HTERT RPE-1 (cell line): Measurements from ENCODE around the gene TUBA3E.
"Not testable (repeated sequence)": the region's sequence is repeated elsewhere in the genome, so short reads cannot be mapped to it uniquely, and the experiment has no call there.

ENCODE experiments used
- in situ Hi-C: fragments of 300-500 bp; cut with MboI; formaldehyde crosslinking; loops from 4 replicates; pipeline ENCODE4 v1.14.3; 2020; ENCODE audit warnings: low sequenced_read_pairs

Gene TUBA3E

DNA sequence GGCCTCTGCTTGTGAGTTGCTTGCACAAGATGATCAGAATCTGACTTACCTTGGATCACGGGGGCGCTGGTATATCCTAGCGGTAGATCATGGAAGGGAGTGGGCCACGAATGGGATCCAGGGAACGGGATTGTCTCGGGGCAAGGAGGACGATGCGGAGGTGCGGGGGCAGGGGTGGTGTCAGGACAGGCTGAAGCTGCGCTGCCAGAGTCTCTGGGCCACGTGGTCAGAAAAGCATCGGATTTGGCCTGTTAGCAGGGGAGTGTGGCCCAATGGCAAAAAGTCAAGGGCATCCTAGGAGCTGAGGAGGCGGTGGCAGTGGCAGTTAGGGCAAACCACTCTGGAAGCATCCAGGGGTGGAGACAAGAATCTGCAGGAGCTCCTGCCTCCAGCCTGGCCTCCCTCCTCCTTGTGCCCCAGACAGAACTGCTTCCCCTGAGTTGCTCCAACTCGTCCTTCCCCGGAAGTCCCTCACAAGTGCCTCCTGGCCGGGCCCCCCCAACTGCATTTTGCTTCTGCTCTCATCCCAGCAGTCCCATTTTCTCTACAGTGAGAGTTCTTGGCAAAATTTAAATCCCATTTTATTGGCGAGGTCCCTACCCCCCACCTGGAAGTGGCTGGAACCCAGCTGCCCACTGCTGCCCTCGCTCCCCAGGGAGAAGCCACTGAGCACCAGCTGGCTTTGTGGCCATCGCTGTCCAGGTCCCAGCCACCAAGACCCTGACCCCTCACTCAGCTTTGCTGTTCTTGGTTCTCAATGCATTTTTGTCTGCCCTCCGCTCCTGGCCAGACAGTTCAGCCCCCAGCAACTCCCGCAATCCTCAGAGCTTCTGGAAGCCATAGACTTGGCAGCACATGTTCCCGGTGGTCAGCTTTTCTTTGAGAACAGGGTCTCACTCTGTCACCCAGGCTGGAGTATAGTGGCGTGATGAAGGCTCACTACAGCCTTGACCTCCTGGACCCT is 47.8 kb downstream of the TUBA3E start:
- in situ Hi-C loops, result no loop called here

DNA sequence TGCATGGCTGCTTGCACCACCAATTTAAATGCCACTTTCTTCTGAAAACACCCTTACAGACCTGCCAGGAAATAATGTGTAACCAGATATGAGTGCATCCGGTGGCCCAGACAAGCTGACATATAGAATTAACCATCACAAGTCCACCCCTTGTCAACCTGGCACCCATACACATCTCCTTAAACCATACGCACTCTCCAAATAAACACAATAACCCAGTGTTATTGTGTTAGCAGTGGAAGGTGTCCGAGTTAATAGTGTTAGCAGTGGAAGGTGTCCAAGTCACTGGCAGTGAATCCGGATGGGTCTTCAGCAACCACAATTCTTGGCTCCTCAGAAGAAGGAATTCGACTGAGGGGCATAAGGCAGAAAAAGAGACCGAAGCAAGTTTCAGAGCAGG is 49.7 kb downstream of the TUBA3E start:
- in situ Hi-C loops, result not testable (repeated sequence)

DNA sequence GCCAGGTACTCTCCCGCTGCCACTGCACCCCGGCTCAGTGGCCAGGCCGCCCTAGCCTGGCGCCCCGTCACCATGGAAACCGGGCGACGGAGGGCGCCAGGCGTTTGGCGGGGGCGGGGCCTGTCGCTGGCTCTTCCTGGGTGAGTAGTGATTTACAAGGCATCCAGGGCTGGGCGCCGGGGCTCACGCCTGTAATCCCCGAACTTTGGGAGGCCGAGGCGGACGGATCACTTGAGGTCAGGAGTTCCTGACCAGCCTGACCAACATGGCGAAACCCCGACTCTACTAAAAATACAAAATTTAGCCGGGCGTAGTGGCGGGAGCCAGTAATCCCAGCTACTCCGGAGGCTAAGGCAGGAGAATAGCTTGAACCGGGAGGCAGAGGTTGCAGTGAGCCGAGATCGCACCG is 53.2 kb downstream of the TUBA3E start, which contains the start of gene CCDC74B:
Gene CCDC74B (minus strand): TSS at position 107 of the 409 bp plus-strand sequence. CDS start 116 bp downstream, outside the sequence.
- in situ Hi-C loops, result not testable (repeated sequence)

DNA sequence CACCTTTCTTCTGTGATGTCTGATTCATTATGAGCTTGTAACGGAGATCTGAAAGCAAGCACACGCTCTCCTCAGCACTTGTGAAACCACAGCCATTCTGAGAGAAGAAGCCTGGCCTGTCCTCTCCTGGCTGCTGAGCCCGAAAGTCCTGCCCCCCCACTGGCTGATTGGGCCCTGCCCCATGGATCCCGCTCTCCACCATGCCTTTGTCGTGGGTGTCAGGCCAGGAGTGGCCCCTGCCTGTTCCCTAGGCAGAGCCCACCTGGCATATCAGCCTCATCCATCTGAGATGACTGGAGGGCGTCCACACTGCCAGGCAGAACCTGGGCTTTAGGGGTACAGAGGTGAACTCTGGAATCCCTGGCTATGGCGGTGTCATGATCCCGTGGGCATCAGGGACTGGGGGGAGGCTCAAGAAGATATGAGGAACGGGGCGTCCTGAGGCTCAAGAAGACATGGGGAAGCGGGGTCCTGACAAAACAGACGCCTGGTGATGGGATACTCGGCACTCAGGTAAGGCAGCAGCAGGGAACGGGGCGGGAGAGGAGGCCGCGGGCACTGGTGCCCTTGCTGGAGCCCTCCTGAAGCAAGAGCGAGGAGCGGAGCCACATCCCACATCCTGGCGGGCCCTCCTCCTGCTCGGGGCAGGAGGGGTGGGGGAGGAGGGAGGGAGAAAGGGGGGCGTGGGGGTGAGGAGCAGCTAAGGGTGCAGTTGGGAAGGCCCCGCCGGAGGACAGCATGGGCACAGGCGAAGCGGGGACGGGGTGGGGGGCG is 54.8 kb downstream of the TUBA3E start:
- in situ Hi-C loops, result not testable (repeated sequence)

DNA sequence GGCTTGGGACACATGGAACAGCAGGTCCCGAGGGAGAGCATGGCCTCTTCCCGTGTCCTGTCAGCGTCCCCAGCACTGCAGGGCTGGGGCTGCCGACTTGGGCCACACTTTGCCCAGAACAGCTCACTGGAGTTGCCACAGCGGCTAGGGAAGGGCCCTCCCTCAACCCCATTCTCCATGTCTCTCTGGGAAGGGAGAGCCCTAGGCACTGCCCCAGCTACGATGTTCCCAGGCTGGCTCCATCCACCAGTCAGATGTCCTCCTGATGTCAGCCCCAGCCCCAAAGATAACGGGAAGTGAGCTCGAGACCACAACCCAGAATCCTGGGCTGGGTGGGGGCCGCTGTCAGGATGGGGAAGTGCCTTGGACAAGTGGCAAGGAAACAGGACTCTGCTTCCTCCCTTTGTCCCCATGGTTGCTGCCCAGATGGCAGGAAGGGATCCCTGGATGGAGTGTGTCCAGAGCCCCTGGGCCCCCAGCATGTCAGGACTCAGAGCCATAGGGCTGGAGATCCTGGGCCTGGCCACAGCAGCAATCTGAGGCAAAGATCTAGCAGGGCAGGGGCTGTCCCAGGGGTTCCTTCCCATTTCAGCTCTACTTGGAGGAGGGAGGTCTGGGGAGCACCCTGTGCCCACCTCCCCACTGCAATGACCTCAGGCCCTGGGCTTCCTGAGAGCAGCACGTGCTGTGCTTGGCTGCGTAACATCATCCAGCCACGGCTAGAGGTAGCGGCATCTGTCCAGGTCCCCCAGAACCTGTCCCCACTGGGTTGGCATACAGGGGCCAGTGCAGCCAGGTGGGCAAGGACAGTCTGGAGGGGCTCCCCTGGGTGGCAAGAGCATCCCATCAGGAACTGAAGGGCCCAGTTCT is 55.6 kb downstream of the TUBA3E start:
- in situ Hi-C loops, result not testable (repeated sequence)
